ENCODE data around the gene FIZ1.

DNA sequence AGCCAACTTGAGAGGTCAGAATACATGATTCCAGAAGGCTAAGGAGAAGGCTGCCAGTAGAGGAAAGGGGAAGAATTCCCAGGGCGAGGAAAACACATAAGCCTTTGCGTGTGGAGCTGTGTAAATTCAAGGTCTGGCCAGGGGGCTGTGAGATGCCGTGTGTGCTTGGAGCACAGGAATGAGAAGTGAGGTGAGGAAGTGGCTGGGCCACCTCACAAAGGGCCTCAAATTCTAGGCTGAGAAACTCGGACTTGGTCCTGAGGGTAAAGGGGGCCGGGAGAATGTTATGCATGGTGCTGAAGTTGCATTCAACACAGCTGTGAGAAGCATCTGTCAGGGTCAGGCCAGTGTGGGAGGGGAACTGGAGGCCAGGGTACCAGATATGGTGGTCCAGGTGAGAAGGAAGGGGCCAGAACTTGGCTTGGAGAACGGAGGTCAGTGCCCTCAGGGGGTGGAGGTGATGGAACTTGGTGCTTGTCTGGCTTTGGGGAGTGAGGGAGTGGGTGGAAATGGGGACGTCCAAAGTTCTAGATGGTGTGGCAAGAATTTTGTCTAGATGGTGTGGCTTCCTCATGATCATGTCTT, 36.6 kb upstream of the FIZ1 start:
- no peak for TF ChIP-seq CTCF (IDR thresholded peaks at IDR 0.05; ENCODE audit: low read depth, low read length)
- no peak for TF ChIP-seq POLR2A (IDR thresholded peaks at IDR 0.05; ENCODE audit: extremely low read depth, insufficient read length)

All from NB4 (cell line).